Kidney (tissue), 14 donors: ENCODE measurements around the gene PLEKHO1. TPM values are rescaled to one million over a fixed set of nuclear protein-coding genes. Genes with fewer than 3 reads are reported as not detected.
"Not testable (repeated sequence)": the region's sequence is repeated elsewhere in the genome, so short reads cannot be mapped to it uniquely, and the experiment has no call there.

Experiments
- DNase-seq, 5 donors: peaks; one replicate each; pipeline ENCODE4 v3.0.0-alpha.2; 2013 to 2020
- FAIRE-seq: peaks from 2 replicates; lab custom pipeline; 2012; peaks lifted over from hg19 to GRCh38; lab: Jason Lieb, UNC
- H3K27ac ChIP-seq, 2 donors: one replicate each; pipeline ENCODE4 v1.7.0; 2013; ENCODE audit warnings: low read depth in 2 of 2, low read length in 2 of 2, inconsistent platforms in 1 of 2
- H3K27me3 ChIP-seq: one replicate; pipeline ENCODE4 v1.7.1; 2013; ENCODE audit warnings: low read length, inconsistent platforms; ENCODE audit not compliant: control insufficient read depth, insufficient read depth
- H3K36me3 ChIP-seq, 3 donors: one replicate each; pipeline versions ENCODE4 v1.7.0 to v1.7.1; 2013; ENCODE audit warnings: low read length in 3 of 3, control low read depth in 1 of 3, inconsistent platforms in 1 of 3; ENCODE audit not compliant: insufficient read depth in 3 of 3, control insufficient read depth in 2 of 3
- H3K4me1 ChIP-seq, 3 donors: one replicate each; pipeline versions ENCODE4 v1.7.0 to v1.7.1; 2013; ENCODE audit warnings: low read length in 3 of 3, inconsistent platforms in 1 of 3, low read depth in 1 of 3; ENCODE audit not compliant: control insufficient read depth in 2 of 3, insufficient read depth in 2 of 3
- H3K4me3 ChIP-seq, 3 donors: one replicate each; pipeline versions ENCODE4 v1.7.0 to v1.8.1; 2013; ENCODE audit warnings: low read length in 3 of 3, control low read depth in 1 of 3, inconsistent platforms in 1 of 3
- H3K9ac ChIP-seq, 3 donors: one replicate each; pipeline versions ENCODE4 v1.7.0 to v1.7.1; 2013; ENCODE audit warnings: low read length in 3 of 3, control low read depth in 1 of 3, inconsistent platforms in 1 of 3
- H3K9me3 ChIP-seq, 3 donors: one replicate each; pipeline versions ENCODE4 v1.7.0 to v1.7.1; 2013; ENCODE audit warnings: low read length in 3 of 3, control low read depth in 1 of 3, inconsistent platforms in 1 of 3; ENCODE audit not compliant: control insufficient read depth in 2 of 3, insufficient read depth in 1 of 3
- CTCF ChIP-seq: IDR thresholded peaks from 3 replicates; pipeline ENCODE4 v1.5.1; 2012; ENCODE audit warnings: mild to moderate bottlenecking, moderate library complexity, borderline replicate concordance; ENCODE audit not compliant: insufficient read depth; ENCODE audit errors: extremely low read depth
- intact Hi-C: fragments of 100-400 bp; cut with DNase I; formaldehyde crosslinking; loops from one replicate; pipeline ENCODE4 v1.11.1; 2022
- polyA plus RNA-seq: library from polyadenylated mRNA; stranded (reverse); fragments of 350-450 nt; fragmentation: Illumina TruSeq; extraction: RNeasy Lipid Tissue Mini Kit (QIAGEN cat#74804); gene quantifications from one replicate; pipeline ENCODE4 v1.2.3, GENCODE V29; 2014; ENCODE audit warnings: low read depth, low replicate concordance; ENCODE audit not compliant: insufficient read depth
- total RNA-seq: library from RNA; stranded (reverse); fragmentation: NEBNext Ultra II Directional; extraction: Animal tissue kit (Norgen Biotek cat#: 25700); gene quantifications from one replicate; pipeline ENCODE4 v1.2.1, GENCODE V29; 2021
- donor health status: control.
- donor health status: control.
- donor health status: control.
- donor health status: control.
- donor health status: control.
- donor health status: DM: yes; HTN: yes; CAD: no.
- donor health status: Normal renal cell carcinoma (clear cell type).

Gene PLEKHO1
- total and polyA plus RNA-seq, 2 donors from 2014 or later = 28.0 to 32.7 TPM

DNA sequence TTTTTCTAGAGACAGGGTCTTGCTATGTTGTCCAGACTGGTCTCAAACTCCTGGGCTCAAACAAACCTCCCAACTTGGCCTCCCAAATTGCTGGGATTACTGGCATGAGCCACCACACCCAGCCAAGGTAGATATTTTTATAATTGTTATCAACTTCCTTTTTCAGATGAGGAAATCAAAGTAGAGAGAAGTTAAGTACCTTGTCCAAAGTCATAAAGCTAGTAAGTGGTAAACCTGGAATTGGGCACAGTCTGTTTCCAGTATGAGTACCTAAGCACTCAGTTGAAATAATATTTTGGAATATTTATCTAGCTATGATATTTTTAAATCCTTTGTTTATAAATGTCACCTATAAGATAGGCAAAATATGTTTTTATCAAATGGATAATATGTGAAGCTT is 22.3 kb upstream of the PLEKHO1 start:
- Histone ChIP-seq H3K4me3 (no peak overlapping the region), H3K9me3 (no peaks in the 10 kb centered on the region), H3K4me1 (no peaks in the 10 kb centered on the region), H3K36me3 (no peaks in the 10 kb centered on the region), H3K27ac (no peak overlapping the region), H3K27me3 (no peaks in the 10 kb centered on the region), H3K9ac (no peak overlapping the region)
- intact Hi-C loops = no loop called here
- TF ChIP-seq CTCF = no peak
- FAIRE-seq = no peak
- no peak for DNase-seq

DNA sequence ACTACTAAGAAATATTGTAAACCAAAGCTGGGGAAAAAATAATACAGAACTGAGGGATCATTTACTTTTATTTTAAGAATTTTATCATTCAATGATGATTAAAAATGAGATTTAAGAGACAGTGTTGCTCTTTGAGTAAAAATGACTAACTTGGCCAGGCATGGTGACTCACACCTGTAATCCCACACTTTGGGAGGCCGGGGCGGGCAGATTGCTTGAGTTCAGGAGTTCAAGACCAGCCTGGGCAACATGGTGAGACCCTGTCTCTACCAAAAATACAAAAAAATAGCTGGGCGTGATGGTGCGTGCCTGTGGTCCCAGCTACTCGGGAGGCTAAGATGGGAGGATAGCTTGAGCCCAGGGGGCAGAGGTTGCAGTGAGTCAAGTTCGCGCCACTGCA is 21.8 kb upstream of the PLEKHO1 start:
- no peak overlapping the region for H3K27ac ChIP-seq
- DNase-seq (no peak), FAIRE-seq (no peak)
- H3K9ac ChIP-seq = no peak overlapping the region
- H3K9me3 ChIP-seq = no peaks in the 10 kb centered on the region
- no peak overlapping the region for H3K4me3 ChIP-seq
- no peaks in the 10 kb centered on the region for H3K4me1 ChIP-seq
- H3K27me3 ChIP-seq = no peaks in the 10 kb centered on the region
- TF ChIP-seq CTCF = no peak
- intact Hi-C loops = no loop called here
- no peaks in the 10 kb centered on the region for H3K36me3 ChIP-seq

GRCh38 chr1:150132372-150132771 is 17.3 kb upstream of the PLEKHO1 start:
- H3K9ac ChIP-seq = no peak overlapping the region
- H3K27me3 ChIP-seq = no peaks in the 10 kb centered on the region
- no peak overlapping the region for H3K4me3 ChIP-seq
- no peak for DNase-seq
- no peaks in the 10 kb centered on the region for H3K4me1 ChIP-seq
- intact Hi-C loops = no loop called here
- no peak overlapping the region for H3K27ac ChIP-seq
- no peaks in the 10 kb centered on the region for H3K9me3 ChIP-seq
- no peak for TF ChIP-seq CTCF
- FAIRE-seq = no peak
- no peaks in the 10 kb centered on the region for H3K36me3 ChIP-seq

DNA sequence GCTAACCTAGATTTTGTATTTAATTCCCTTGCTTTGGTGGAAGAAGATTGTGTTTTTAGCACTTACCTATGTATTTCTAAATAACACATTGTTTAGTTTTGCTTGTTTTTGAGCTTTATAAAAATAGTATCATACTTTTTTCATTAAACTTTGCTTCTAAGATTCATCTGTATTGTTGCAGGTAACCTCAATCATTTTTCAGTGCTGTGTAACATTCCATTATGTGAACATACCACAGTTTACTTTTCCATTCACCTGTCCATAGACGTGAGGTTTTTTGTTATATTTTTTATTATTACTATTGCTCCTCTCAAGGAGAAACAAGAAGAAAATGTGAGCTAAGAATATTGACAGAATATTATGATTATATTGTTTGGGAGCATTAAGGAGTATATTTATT is 15.2 kb upstream of the PLEKHO1 start:
- Histone ChIP-seq H3K4me3 (no peak overlapping the region), H3K27ac (no peak overlapping the region), H3K4me1 (no peaks in the 10 kb centered on the region), H3K27me3 (no peaks in the 10 kb centered on the region), H3K9ac (no peak overlapping the region), H3K36me3 (no peaks in the 10 kb centered on the region), H3K9me3 (no peaks in the 10 kb centered on the region)
- no peak for TF ChIP-seq CTCF
- intact Hi-C loops = no loop called here
- no peak for FAIRE-seq
- DNase-seq = no peak

DNA sequence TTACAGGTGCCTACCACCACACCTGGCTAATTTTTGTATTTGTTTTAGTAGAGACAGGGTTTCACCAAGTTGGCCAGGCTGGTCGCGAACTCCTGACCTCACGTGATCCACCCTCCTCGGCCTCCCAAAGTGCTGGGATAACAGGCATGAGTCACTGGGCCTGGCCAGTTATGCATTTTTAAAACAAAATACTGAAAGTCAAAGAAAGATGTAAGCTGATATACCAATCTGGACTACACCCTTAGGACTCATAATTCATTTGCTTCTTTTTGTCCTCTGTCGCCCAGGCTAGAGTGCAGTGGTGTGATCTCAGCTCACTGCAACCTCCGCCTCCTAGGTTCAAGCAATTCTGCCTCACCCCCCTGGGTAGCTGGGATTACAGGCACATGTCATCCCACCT is 14.3 kb upstream of the PLEKHO1 start:
- DNase-seq, H3K27me3 ChIP-seq, H3K4me3 ChIP-seq, FAIRE-seq, H3K36me3 ChIP-seq, H3K27ac ChIP-seq, intact Hi-C loops, H3K9me3 ChIP-seq, H3K4me1 ChIP-seq, H3K9ac ChIP-seq: not testable (repeated sequence)
